Lower leg skin (tissue), 4 donors: Measurements from ENCODE around the gene ZNF283. TPM values are rescaled to one million over a fixed set of nuclear protein-coding genes. Genes with fewer than 3 reads are reported as not detected.
"Not testable (repeated sequence)": the region's sequence is repeated elsewhere in the genome, so short reads cannot be mapped to it uniquely, and the experiment has no call there.

Source experiments
- DNase-seq, 2 donors: peaks; one replicate each; pipeline ENCODE4 v3.0.0-alpha.2; 2019; ENCODE audit warnings: low spot score in 2 of 2
- H3K4me3 ChIP-seq: fragments of 200-600 bp; sonication (generic); 2 replicates; pipeline ENCODE4 v1.5.1; 2017; ENCODE audit warnings: mild to moderate bottlenecking, low read depth; ENCODE audit not compliant: poor library complexity, severe bottlenecking
- POLR2A ChIP-seq, 2 donors: fragments of 450-650 bp; IDR thresholded peaks; one replicate each; pipeline ENCODE4 v1.6.1; 2016 to 2017; ENCODE audit warnings: antibody characterized with exemption in 2 of 2, mild to moderate bottlenecking in 1 of 2, moderate library complexity in 1 of 2
- WGBS, 2 donors: methylation state at CpG; one replicate each; pipeline ENCODE4 v1.1.5; 2018; 5-methylcytosine and 5-hydroxymethylcytosine counted together
- intact Hi-C: fragments of 100-400 bp; cut with DNase I; formaldehyde crosslinking; loops from one replicate; pipeline ENCODE4 v1.15.0; 2023; ENCODE audit warnings: low total_unique reads
- total RNA-seq, 4 donors: library from RNA; depleted of rRNA; stranded (reverse); fragments of >200 nt; gene quantifications; one replicate each; pipeline ENCODE4 v1.1.0, GENCODE V29; 2016
- TF ChIP-seq, protein P1 (sequence below), 3 donors: fragments of 450-650 bp; IDR thresholded peaks; one replicate each; pipeline ENCODE4 v1.5.1; 2016; ENCODE audit warnings: antibody characterized with exemption in 3 of 3, mild to moderate bottlenecking in 3 of 3, moderate library complexity in 2 of 3

ZNF283 gene
- total RNA-seq, 4 donors from 2014 or later: 4.3 to 9.6 (median 6.3) TPM

DNA sequence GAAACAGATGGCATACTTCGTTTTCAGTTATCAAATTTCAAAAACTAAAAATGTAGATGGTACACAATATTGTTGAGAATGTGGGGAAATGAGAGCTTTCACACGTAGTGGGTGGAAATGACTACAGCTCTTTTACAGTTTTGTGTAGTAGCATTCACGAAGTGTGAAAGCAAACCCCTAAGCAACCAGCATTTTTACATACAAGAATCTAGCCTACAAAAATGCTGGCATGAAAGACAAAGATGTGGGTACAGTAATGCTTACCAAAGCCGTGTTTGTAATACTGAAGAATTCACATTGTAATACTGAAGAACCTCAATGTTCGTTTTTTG is 6.3 kb upstream of the ZNF283 start:
- no peak for DNase-seq
- intact Hi-C loops: no loop called here
- H3K4me3 ChIP-seq: no peak overlapping the region
- WGBS, 2 donors: 30 to 36% methylated on average over 5 of the region's 5 CpGs
- TF ChIP-seq, protein P1, sequence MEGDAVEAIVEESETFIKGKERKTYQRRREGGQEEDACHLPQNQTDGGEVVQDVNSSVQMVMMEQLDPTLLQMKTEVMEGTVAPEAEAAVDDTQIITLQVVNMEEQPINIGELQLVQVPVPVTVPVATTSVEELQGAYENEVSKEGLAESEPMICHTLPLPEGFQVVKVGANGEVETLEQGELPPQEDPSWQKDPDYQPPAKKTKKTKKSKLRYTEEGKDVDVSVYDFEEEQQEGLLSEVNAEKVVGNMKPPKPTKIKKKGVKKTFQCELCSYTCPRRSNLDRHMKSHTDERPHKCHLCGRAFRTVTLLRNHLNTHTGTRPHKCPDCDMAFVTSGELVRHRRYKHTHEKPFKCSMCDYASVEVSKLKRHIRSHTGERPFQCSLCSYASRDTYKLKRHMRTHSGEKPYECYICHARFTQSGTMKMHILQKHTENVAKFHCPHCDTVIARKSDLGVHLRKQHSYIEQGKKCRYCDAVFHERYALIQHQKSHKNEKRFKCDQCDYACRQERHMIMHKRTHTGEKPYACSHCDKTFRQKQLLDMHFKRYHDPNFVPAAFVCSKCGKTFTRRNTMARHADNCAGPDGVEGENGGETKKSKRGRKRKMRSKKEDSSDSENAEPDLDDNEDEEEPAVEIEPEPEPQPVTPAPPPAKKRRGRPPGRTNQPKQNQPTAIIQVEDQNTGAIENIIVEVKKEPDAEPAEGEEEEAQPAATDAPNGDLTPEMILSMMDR (IDR thresholded peaks at IDR 0.05): no peak
- TF ChIP-seq POLR2A (IDR thresholded peaks at IDR 0.05): no peak

DNA sequence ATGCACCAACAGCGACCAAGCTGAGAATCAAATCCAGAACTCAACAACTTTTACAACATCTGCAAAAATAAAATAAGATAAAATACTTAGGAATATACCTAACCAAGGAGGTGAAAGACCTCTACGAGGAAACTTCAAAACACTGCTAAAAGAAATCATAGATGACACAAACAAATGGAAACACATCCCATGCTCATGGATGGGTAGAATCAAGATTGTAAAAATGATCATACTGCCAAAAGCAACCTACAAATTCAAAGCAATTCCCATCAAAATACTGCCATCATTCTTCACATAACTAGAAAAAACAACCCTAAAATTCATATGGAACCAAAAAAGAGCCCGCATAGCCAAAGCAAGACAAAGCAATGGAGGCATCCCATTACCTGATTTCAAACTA is 3.3 kb upstream of the ZNF283 start:
- H3K4me3 ChIP-seq, intact Hi-C loops, DNase-seq: not testable (repeated sequence)
- 82 to 92% methylated on average over 3 of the region's 3 CpGs for WGBS, 2 donors

DNA sequence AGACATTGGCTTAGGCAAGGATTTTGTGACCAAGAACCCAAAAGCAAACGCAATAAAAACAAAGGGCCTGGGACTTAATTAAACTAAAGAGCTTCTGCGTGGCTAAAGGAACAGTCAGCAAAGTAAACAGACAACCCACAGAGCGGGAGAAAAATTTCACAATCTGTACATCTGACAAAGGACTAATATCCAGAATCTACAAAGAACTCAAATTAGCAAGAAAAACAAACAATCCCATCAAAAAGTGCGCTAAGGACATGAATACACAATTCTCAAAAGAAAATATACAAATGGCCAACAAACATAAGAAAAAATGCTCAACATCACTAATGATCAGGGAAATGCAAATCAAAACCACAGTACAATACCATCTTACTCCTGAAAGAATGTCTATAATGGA is 2.5 kb upstream of the ZNF283 start:
- DNase-seq, intact Hi-C loops, H3K4me3 ChIP-seq: not testable (repeated sequence)
- whole genome bisulfite sequencing, 2 donors: 58 to 69% methylated on average over 4 of the region's 4 CpGs

DNA sequence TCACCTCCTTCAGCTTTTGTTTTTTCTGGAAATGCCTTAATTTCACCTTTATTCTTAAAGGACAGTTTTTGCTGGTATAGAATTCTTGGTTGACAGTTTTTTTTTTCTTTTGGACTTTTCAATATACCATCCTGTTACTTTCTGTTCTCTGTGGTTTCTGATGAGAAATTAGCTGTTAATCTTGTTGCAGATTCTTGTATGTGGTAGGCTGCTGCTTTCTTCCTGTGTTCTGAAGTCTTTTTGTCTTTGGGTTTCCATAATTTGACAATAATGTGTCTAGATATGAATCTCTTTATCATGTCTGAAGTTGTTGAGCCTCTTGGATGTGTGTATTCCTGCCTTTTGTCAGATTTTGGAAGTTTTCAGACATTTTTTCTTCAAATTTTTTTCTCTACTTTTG is 12.0 kb downstream of the ZNF283 start:
- no peak for TF ChIP-seq POLR2A (IDR thresholded peaks at IDR 0.05)
- TF ChIP-seq, protein P1 (IDR thresholded peaks at IDR 0.05): no peak
- H3K4me3 ChIP-seq: no peak overlapping the region
- intact Hi-C loops: no loop called here
- no peak for DNase-seq

DNA sequence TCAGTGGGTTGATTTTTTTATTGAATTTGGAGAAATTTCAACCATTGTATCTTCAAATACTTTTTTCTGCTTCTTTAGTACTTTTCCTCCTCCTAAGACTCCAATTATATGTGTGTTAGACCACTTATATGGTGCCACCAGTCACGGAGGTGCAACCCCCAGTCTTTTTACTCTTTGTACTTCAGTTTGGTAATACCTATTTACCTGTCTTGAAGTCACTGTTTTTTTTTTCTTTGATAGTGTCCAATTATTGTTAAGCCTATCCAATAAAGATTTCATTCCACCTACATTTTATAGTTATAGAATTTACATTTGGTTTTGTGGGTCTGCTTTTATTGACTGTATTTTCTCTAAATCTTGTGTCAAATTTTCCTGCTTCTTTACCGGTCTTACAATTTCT is 14.9 kb downstream of the ZNF283 start:
- no peak overlapping the region for H3K4me3 ChIP-seq
- no peak for DNase-seq
- no peak for TF ChIP-seq POLR2A (IDR thresholded peaks at IDR 0.05)
- TF ChIP-seq, protein P1 (IDR thresholded peaks at IDR 0.05): no peak
- 48 to 94% methylated on average over 2 of the region's 2 CpGs for WGBS, 2 donors
- intact Hi-C loops: no loop called here

DNA sequence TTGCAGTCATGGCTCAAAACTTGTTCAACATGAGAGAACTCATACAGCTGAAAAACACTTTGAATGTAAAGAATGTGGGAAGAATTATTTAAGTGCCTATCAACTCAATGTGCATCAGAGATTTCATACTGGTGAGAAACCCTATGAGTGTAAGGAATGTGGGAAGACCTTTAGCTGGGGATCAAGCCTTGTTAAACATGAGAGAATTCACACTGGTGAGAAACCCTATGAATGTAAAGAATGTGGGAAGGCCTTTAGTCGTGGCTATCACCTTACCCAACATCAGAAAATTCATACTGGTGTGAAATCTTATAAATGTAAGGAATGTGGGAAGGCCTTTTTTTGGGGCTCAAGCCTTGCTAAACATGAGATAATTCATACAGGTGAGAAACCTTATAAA is 20.1 kb downstream of the ZNF283 start:
- intact Hi-C loops: no loop called here
- DNase-seq: no peak
- no peak for TF ChIP-seq POLR2A (IDR thresholded peaks at IDR 0.05)
- TF ChIP-seq, protein P1 (IDR thresholded peaks at IDR 0.05): no peak
- H3K4me3 ChIP-seq: no peak overlapping the region
- 97 to 100% methylated on average over 1 of the region's 1 CpG for WGBS, 2 donors

DNA sequence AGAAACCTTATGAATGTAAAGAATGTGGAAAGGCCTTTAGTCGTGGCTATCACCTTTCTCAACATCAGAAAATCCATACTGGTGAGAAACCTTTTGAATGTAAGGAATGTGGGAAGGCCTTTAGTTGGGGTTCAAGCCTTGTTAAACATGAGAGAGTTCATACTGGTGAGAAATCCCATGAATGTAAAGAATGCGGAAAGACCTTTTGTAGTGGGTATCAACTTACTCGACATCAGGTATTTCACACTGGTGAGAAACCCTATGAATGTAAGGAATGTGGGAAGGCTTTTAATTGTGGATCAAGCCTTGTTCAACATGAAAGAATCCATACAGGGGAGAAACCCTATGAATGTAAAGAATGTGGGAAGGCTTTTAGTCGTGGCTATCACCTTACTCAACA is 20.8 kb downstream of the ZNF283 start:
- H3K4me3 ChIP-seq: no peak overlapping the region
- intact Hi-C loops: no loop called here
- DNase-seq: no peak
- 86 to 89% methylated on average over 4 of the region's 4 CpGs for WGBS, 2 donors
- no peak for TF ChIP-seq POLR2A (IDR thresholded peaks at IDR 0.05)
- TF ChIP-seq, protein P1 (IDR thresholded peaks at IDR 0.05): no peak
